ENCODE measurements around the gene SLC25A24.
A peak's percentile ranks its signal among the peaks of the same experiment; 100 is the strongest.
"Not testable (repeated sequence)": the region's sequence is repeated elsewhere in the genome, so short reads cannot be mapped to it uniquely, and the experiment has no call there.

Gene SLC25A24

GRCh38 chr1:108199781-108200686 is at the start of gene SLC25A24:
TSS of gene SLC25A24 (minus strand) at chr1:108200343. CDS start at chr1:108200138, 205 bp downstream.
- peak; percentile 71 for DNase-seq

GRCh38 chr1:108243976-108244375 is 43.8 kb upstream of the SLC25A24 start, which contains the start of gene NBPF4:
TSS of gene NBPF4 (minus strand) at chr1:108244076. CDS start at chr1:108243761, 315 bp downstream.
- not testable (repeated sequence) for DNase-seq

- DNase-seq: not testable (repeated sequence)
Observed at GRCh38 chr1:108239426-108239825, 39.3 kb upstream of the SLC25A24 start.

GRCh38 chr1:108235308-108235707 is 35.2 kb upstream of the SLC25A24 start:
- DNase-seq: not testable (repeated sequence)

GRCh38 chr1:108232183-108232582 is 32.0 kb upstream of the SLC25A24 start:
- DNase-seq: not testable (repeated sequence)

GRCh38 chr1:108229976-108230375 is 29.8 kb upstream of the SLC25A24 start:
- not testable (repeated sequence) for DNase-seq

GRCh38 chr1:108227772-108228171 is 27.6 kb upstream of the SLC25A24 start:
- DNase-seq: not testable (repeated sequence)

- DNase-seq: not testable (repeated sequence)
Observed at GRCh38 chr1:108226855-108227254, 26.7 kb upstream of the SLC25A24 start.

- DNase-seq: not testable (repeated sequence)
Observed at GRCh38 chr1:108223226-108223625, 23.1 kb upstream of the SLC25A24 start.

- not testable (repeated sequence) for DNase-seq
Observed at GRCh38 chr1:108217515-108218174, 17.5 kb upstream of the SLC25A24 start.

- not testable (repeated sequence) for DNase-seq
Observed at GRCh38 chr1:108217007-108217406, 16.9 kb upstream of the SLC25A24 start.

GRCh38 chr1:108216028-108216890 is 16.1 kb upstream of the SLC25A24 start:
- not testable (repeated sequence) for DNase-seq

GRCh38 chr1:108214641-108215465 is 14.7 kb upstream of the SLC25A24 start:
- DNase-seq: peak; percentile 12

GRCh38 chr1:108211014-108211413 is 10.9 kb upstream of the SLC25A24 start:
- no peak for DNase-seq

- no peak for DNase-seq
Observed at GRCh38 chr1:108209456-108210108, 9.4 kb upstream of the SLC25A24 start.

- no peak for DNase-seq
Observed at GRCh38 chr1:108208724-108209446, 8.7 kb upstream of the SLC25A24 start.

- not testable (repeated sequence) for DNase-seq
Observed at GRCh38 chr1:108203582-108203981, 3.4 kb upstream of the SLC25A24 start.

- no peak for DNase-seq
Observed at GRCh38 chr1:108201687-108202086, 1.5 kb upstream of the SLC25A24 start.

- peak; percentile 53 for DNase-seq
Observed at GRCh38 chr1:108200687-108201051, 526 bp upstream of the SLC25A24 start.

- DNase-seq: peak; percentile 21
Observed at GRCh38 chr1:108199201-108199691, 897 bp downstream of the SLC25A24 start.

Measured in midbrain (tissue), 1 donor.